Ovary (tissue), 9 donors: ENCODE data around the gene SLC6A15. TPM values are rescaled to one million over a fixed set of nuclear protein-coding genes. Genes with fewer than 3 reads are reported as not detected.

Source experiments
- DNase-seq, 5 donors: peaks; one replicate each; pipeline ENCODE4 v3.0.0-alpha.2; 2019 to 2020
- H3K27ac ChIP-seq, 2 donors: fragments of 200-600 bp; one replicate each; pipeline versions ENCODE4 v1.5.1 to v1.8.0; 2019 to 2022
- H3K27me3 ChIP-seq: fragments of 200-600 bp; one replicate; pipeline ENCODE4 v1.8.0; 2022
- H3K36me3 ChIP-seq: fragments of 200-600 bp; sonication (generic); one replicate; pipeline ENCODE4 v1.5.1; 2019
- H3K4me1 ChIP-seq: one replicate; pipeline ENCODE4 v1.8.1; 2013; ENCODE audit warnings: mild to moderate bottlenecking, moderate library complexity; ENCODE audit not compliant: insufficient read depth
- H3K4me3 ChIP-seq: fragments of 200-600 bp; sonication (generic); one replicate; pipeline ENCODE4 v1.5.1; 2017
- H3K9me3 ChIP-seq, 2 donors: fragments of 200-600 bp in 1 of 2; sonication (generic) in 1 of 2; one replicate each; pipeline versions ENCODE4 v1.5.1 to v1.8.1; 2013 to 2019; ENCODE audit warnings: mild to moderate bottlenecking in 1 of 2, moderate library complexity in 1 of 2
- CTCF ChIP-seq, 3 donors: fragments of 450-650 bp in 2 of 3; fragments of 200-600 bp in 1 of 3; IDR thresholded peaks; one replicate each; pipeline versions ENCODE4 v1.5.1 to v1.8.0; 2016 to 2022; ENCODE audit warnings: antibody characterized with exemption in 3 of 3, mild to moderate bottlenecking in 1 of 3
- EP300 ChIP-seq: sonication (generic); formaldehyde crosslinking; IDR thresholded peaks from one replicate; pipeline ENCODE4 v1.6.1; 2017; ENCODE audit warnings: antibody characterized with exemption
- POLR2A ChIP-seq: fragments of 450-650 bp; IDR thresholded peaks from one replicate; pipeline ENCODE4 v1.6.1; 2017; ENCODE audit warnings: antibody characterized with exemption, mild to moderate bottlenecking, moderate library complexity
- WGBS, 3 donors: extraction: QIAGEN DNeasy Blood & Tissue Kit in 1 of 3; methylation state at CpG; one replicate each; pipeline versions ENCODE4 v1.1.5 to v1.1.7; 2013 to 2017; 5-methylcytosine and 5-hydroxymethylcytosine counted together
- intact Hi-C, 4 donors: fragments of 100-400 bp; cut with DNase I; formaldehyde crosslinking; loops; one replicate each; pipeline versions ENCODE4 v1.11.0 to v1.15.1; 2022 to 2023
- polyA plus RNA-seq, 2 donors: library from polyadenylated mRNA; stranded (reverse); fragments of 200-250 nt in 1 of 2; fragments of 350-450 nt in 1 of 2; fragmentation: Illumina TruSeq in 1 of 2; extraction: RNeasy Lipid Tissue Mini Kit (QIAGEN cat#74804) in 1 of 2; gene quantifications; one replicate each; pipeline ENCODE4 v1.2.3, GENCODE V29; 2013 to 2014
- total RNA-seq, 7 donors: library from RNA; depleted of rRNA in 2 of 7; stranded (reverse); fragments of >200 nt in 2 of 7; fragmentation: NEBNext Ultra II Directional in 3 of 7; extraction: Animal tissue kit (Norgen Biotek cat#: 25700) in 3 of 7; gene quantifications; one replicate each; pipeline versions ENCODE4 v1.1.0 to v1.2.4, GENCODE V29; 2016 to 2023
- donor health status: DM: no; HTN: no; CAD: no; lungs with moderate emphysema.
- donor health status: DM: no; HTN: no; CAD: no.
- donor health status: Bipolar disorder and iron deficiency.
- donor health status: DM: yes; HTN: yes; CAD: no.
- donor health status: DM: no; HTN: no; CAD: no.
- donor health status: DM: yes; HTN: yes; CAD: no.

Gene SLC6A15
- total and polyA plus RNA-seq, 9 donors = 0.02 to 1.8 (median 0.37) TPM

- Histone ChIP-seq H3K27me3 (peaks cover 2% of the 10 kb centered on the region), H3K36me3 (no peaks in the 10 kb centered on the region), H3K27ac (no peak overlapping the region), H3K4me3 (no peak overlapping the region), H3K9me3 (no peaks in the 10 kb centered on the region), H3K4me1 (no peaks in the 10 kb centered on the region)
- no peak for DNase-seq
- 71 to 87% (median 79%) methylated on average over 2 of the region's 2 CpGs for WGBS, 3 donors
- intact Hi-C loops = no loop called here
- TF ChIP-seq EP300 (no peak), CTCF (IDR thresholded peaks at IDR 0.05) (no peak), POLR2A (no peak)
These were observed 22.8 kb downstream of the SLC6A15 start for GRCh38 chr12:84889818-84890217.

GRCh38 chr12:84888861-84889260 is 23.7 kb downstream of the SLC6A15 start:
- WGBS, 3 donors = 84 to 90% (median 89%) methylated on average over 5 of the region's 5 CpGs
- intact Hi-C loops = no loop called here

GRCh38 chr12:84877340-84877739 is 35.3 kb downstream of the SLC6A15 start:
- WGBS, 3 donors = 49 to 53% (median 51%) methylated on average over 2 of the region's 2 CpGs
- TF ChIP-seq CTCF (IDR thresholded peaks at IDR 0.05) (no peak), EP300 (no peak), POLR2A (no peak)
- Histone ChIP-seq H3K27ac (no peak overlapping the region), H3K4me3 (no peak overlapping the region), H3K27me3 (no peaks in the 10 kb centered on the region), H3K4me1 (no peaks in the 10 kb centered on the region), H3K36me3 (no peaks in the 10 kb centered on the region), H3K9me3 (no peaks in the 10 kb centered on the region)
- intact Hi-C loops = loop anchor here in 1 of 4 donors (10.0 kb wide), 1 partner anchor 157 kb away; the partner anchor contains the start of genes LRRIQ1 and TSPAN19
- no peak for DNase-seq

More at GRCh38 chr12:84888861-84889260, 23.7 kb downstream of the SLC6A15 start:
- no peak overlapping the region for H3K4me3 ChIP-seq
- H3K9me3 ChIP-seq = no peaks in the 10 kb centered on the region
- H3K27ac ChIP-seq = no peak overlapping the region
- TF ChIP-seq POLR2A (no peak), EP300 (no peak), CTCF (IDR thresholded peaks at IDR 0.05) (no peak)
- DNase-seq = no peak
- no peaks in the 10 kb centered on the region for H3K4me1 ChIP-seq
- no peaks in the 10 kb centered on the region for H3K36me3 ChIP-seq
- peaks cover 2% of the 10 kb centered on the region for H3K27me3 ChIP-seq

GRCh38 chr12:84875241-84875640 is 37.4 kb downstream of the SLC6A15 start:
- WGBS, 3 donors = 55 to 69% (median 64%) methylated on average over 4 of the region's 4 CpGs
- intact Hi-C loops = loop anchor here in 1 of 4 donors (10.0 kb wide), 1 partner anchor 160 kb away; the partner anchor contains the start of genes LRRIQ1 and TSPAN19

More at GRCh38 chr12:84875241-84875640, 37.4 kb downstream of the SLC6A15 start:
- no peak overlapping the region for H3K27ac ChIP-seq
- TF ChIP-seq EP300 (no peak), POLR2A (no peak), CTCF (IDR thresholded peaks at IDR 0.05) (no peak)
- no peaks in the 10 kb centered on the region for H3K36me3 ChIP-seq
- no peaks in the 10 kb centered on the region for H3K9me3 ChIP-seq
- no peaks in the 10 kb centered on the region for H3K4me1 ChIP-seq
- H3K4me3 ChIP-seq = no peak overlapping the region
- DNase-seq = no peak
- H3K27me3 ChIP-seq = no peaks in the 10 kb centered on the region
